CD4-positive, alpha-beta T cell treated with Interleukin-4 for 1 hour (primary cell): ENCODE data around the gene ASIC3.
"Not testable (repeated sequence)": the region's sequence is repeated elsewhere in the genome, so short reads cannot be mapped to it uniquely, and the experiment has no call there.

Experiments used
- DNase-seq, 2 donors: peaks; one replicate each; pipeline ENCODE4 v3.0.0-alpha.2; 2020 to 2022

Gene ASIC3

DNA sequence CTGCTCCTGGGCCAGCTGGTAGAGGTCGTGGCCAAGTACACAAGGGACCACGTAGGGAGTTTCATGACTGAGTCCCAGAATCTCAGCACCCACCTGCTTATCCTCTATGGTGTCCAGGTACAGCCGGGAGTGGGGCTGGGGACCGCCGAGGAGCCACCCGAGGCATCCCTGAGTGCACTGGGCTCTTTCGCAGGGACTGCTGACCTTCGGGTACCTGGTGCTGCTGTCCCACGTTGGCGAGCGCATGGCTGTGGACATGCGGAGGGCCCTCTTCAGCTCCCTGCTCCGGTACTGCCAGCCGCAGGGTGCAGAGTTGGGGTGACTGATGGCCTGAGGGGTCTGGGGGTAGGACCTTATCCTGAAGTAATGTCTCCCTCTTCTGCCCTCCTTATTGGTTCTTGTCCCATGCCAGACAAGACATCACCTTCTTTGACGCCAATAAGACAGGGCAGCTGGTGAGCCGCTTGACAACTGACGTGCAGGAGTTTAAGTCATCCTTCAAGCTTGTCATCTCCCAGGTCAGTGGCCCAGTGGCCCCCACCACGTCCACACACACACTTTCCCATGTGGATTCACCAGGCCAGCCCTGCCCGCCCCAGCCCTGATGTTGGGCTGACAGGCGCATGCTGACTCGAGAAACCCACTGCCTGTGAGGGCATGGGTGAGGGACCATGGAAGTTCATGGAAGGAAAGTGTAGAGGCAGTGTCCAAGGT, 13.9 kb upstream of the ASIC3 start:
- DNase-seq: no peak

DNA sequence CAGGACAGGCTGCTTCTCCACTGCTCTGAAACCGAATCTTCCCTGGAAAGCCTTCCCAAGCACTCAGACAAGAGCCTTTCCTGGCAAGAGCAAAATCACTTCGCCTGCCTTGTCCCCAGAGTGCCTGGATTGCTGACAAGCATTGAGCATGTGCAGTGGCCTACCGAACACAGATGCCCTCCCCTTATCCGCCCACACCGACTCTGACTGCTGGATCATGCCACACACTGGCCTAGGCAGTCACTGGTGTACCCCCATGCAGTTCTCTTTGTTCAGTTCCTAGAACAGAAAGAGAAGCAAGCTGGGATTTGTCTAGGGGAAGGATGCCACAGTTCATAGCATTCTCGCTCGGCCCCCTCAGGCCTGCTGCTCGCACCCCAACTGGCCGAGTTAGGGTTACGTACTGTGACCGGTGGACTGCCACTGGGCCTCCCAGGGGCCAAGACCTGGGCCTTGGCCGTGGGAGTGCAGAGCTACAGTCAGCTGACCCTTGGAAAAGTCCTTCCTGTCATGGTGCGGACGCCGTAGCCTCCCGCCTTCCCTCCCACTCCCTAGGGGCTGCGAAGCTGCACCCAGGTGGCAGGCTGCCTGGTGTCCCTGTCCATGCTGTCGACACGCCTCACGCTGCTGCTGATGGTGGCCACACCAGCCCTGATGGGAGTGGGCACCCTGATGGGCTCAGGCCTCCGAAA, 13.2 kb upstream of the ASIC3 start:
- DNase-seq: no peak

DNA sequence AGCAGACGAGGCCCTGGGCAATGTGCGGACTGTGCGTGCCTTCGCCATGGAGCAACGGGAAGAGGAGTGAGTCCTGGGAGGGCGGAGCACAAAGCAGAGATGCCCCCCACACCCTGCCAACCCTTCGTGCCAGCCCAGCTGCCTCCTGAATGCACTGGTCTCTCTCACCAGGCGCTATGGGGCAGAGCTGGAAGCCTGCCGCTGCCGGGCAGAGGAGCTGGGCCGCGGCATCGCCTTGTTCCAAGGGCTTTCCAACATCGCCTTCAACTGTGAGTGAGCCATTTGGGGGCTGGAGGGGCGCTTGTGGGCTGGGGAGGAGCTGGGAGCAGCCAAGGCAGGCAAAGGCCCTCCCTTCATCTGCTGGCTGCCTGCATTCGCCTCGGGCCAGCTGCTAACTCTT, 12.4 kb upstream of the ASIC3 start:
- no peak for DNase-seq

DNA sequence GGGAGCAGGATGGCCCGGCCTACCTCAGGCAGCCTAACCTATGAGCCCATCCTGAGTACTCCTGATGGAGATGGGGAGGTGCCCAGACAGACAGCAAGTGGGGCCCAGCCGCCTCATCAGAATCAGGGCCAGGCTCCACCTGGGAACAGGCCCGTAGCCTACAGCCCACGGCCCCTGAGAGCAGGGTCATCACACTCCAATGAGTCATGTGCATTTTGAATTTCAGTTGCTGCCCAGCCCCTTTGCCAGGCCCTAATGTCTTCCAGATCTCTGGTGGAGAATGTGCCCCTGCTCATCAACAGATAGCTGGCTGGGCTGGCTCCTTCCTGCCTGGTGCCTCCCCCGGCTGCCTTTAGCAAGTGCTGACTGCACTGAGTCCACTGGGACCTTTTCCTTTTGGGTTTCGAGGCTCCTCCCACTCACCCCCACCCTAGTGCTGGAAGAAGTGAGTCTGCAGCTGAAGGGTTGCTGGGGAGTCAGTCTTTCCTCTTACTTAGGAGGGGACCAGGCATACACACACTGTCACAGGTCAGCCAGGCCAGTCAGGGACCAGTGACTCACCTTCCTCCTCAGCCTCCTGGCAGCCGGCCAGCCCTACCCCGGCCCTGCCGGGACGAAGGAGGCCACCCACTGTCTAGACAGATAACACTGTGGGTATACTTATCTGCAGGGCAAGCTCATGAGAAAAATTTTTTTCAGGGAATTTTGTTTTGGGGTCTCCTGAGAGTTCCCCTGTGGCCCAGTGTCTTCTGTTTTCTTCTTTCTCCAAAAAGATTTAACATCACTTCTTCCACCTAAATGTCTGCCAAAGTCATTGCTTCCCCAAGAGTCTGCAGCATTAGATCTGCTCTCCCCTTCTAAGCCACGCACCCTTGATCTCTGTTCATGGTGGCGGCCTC, 9.1 kb upstream of the ASIC3 start:
- DNase-seq: peak in 1 of 2 donors; percentile 63

DNA sequence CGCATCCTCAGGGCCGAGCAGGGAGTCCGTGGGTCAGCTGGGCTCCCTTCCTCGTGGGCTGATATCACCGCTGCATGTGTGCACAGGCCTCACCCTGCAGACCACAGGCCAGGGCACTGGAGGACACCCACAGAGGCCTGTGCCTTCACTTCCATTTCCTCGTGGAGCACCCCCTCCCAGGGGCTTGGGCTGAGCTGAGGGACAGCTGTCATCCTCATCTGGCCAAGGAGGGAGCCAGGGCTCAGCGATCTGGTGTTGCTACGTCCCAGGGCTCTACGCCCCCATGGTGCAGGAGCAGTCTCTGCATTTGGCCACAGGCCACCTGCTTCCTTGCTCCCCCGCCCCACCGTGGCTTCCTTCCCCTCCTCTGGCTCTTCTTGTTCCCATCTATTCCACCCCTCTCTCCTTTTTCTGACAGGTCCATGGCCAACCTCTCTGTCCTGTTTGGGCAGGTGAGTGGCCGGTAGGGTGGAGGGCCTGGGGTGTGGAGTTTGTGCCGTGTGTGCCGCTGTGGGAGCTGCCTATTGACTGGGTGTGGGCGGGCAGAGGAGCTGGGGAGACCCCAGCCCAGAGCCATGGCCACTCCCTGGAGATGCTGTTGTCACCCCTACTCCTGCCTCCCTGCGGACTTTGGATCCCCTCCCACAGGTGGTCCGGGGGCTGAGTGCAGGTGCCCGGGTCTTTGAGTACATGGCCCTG, 8.3 kb upstream of the ASIC3 start:
- no peak for DNase-seq

DNA sequence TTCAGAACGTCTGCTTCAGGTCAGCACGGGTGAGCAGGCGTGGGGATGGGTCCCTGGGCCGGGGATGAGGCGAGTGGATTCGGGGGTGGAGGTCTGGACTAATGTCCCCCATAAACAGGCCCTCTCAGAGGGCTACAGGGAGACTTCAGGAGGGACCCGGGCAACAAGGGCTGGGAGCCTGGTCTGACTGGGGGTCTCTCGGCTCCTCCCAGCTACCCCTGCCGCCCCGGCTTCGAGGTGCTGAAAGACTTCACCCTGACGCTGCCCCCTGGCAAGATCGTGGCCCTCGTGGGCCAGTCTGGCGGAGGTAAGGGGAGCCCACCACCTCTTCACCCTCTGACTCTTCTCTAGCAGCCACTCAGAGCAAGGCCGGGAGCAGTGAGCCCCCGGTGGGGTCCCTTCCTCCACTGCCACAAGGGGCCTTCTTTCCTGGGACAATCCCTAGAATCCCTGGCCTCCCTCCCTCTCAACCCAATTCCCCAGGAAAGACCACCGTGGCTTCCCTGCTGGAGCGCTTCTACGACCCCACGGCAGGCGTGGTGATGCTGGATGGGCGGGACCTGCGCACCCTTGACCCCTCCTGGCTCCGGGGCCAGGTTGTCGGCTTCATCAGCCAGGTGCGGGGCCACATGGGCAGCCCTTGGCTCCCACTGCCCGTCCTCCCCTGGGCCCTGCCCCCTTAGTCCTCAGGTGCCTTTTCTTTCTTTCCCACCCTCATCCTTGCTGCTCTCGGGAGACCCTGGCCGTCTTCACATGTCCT, 7.5 kb upstream of the ASIC3 start:
- no peak for DNase-seq

DNA sequence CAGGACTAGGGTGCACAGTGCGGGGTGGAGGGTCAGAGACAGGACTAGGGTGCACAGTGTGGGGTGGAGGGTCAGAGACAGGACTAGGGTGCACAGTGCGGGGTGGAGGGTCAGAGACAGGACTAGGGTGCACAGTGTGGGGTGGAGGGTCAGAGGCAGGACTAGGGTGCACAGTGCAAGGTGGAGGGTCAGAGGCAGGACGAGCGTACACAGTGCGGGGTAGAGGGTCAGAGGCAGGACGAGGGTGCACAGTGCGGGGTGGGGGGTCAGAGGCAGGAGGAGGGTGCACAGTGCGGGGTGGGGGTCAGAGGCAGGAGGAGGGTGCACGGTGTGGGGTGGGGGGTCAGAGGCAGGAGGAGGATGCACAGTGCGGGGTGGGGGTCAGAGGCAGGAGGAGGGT, 4.9 kb upstream of the ASIC3 start:
- not testable (repeated sequence) for DNase-seq

DNA sequence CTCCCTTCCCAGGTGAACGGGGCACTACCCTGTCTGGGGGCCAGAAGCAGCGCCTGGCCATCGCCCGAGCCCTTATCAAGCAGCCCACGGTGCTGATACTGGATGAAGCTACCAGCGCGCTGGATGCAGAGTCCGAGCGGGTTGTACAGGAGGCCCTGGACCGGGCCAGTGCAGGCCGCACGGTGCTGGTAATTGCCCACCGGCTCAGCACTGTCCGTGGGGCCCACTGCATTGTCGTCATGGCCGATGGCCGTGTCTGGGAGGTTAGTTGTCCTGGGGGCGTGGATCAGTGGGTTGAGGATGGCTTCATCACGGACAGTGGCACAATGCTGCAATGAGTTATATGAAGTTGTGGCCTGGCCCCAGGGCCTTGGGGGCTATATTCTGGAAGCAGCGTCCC, 4.4 kb upstream of the ASIC3 start:
- no peak for DNase-seq

DNA sequence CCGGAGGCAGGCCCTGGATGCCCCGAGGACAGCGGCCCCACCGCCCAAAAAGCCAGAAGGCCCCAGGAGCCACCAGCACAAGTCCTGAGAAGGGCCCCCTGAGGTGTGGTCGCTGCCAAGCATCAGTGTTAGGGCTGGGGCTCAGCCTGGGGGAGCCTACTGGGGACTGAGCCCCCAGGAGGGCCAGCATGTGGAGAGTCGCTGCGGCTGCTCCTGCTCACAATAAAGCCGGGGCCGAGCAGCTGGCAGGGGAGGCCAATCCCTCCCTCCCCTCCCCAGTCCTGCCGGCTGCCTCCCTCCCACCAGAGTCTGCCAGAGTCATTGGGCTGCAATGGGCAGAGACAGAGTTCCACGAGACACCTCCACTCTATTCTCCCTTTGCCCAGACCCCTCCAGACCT, 3.1 kb upstream of the ASIC3 start:
- DNase-seq: no peak

DNA sequence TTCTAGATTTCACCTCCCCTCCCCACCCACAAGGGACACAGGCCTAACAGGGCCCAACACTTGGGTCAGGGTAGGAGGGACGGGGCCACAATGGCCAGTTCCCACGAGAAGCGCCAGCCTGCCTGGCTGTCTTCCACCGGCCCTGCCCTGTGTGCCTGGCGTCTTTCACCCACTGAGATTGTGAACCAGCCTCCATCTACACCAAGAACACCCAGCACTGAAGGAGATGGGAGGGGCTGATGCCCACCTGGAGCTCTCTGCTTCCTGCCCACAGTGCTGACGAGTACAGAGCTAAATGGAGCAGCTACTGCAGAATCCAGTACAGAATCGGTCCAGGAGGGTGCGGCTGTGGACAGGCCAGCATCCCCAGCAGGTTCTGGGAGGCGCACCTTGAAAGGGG, 2.4 kb upstream of the ASIC3 start:
- no peak for DNase-seq

DNA sequence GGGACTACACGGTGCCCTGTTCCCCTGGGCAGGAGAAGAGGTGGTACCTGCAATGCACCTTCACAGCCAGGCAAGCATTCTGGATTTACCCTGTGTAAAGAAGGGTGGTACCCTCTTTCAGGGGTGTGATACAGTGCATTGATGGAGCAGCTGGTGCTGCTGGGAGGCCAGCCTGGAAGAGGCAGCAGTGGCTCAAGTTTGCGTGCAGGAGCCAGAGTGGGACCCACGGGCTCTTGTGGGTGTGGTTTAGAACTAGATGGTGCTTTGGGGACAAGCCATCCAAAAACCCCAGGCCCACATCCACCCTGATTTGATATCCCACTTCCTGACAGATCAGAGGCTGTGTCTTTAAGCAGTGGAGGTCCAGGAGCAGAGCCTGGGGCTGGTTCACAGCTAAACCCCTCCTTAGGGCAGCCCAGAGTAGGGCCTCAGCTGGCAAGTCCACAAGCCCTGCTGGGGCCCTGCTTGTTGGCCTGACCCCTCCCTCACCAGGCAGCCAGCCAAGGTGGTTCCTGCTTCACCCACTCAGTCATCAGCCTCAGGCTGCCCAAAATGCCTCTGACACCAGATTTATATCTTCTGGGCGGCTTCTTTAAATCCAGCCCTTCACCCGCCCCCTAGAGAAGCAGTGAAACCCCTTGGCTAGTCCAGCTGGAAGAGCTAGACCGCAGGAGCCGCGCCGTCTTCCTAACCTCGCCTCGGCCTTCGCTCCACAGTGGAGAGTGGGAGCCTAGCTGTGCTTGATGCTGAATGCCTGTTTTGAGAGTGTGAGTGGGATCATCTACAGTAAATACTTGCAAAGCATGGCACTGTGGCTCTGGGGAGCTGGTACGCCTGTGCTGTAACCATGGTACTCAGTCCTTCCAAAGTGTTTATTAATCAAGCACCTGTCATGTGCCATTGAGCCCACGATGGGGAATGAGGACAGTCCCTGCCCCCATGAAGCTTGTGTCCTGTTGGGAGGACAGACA, 1.4 kb upstream of the ASIC3 start:
- DNase-seq: no peak

DNA sequence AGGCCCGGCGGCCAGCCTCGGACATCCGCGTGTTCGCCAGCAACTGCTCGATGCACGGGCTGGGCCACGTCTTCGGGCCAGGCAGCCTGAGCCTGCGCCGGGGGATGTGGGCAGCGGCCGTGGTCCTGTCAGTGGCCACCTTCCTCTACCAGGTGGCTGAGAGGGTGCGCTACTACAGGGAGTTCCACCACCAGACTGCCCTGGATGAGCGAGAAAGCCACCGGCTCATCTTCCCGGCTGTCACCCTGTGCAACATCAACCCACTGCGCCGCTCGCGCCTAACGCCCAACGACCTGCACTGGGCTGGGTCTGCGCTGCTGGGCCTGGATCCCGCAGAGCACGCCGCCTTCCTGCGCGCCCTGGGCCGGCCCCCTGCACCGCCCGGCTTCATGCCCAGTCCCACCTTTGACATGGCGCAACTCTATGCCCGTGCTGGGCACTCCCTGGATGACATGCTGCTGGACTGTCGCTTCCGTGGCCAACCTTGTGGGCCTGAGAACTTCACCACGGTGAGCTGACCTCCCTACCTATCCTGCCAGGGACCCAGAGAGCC, 656 bp downstream of the ASIC3 start:
- no peak for DNase-seq

DNA sequence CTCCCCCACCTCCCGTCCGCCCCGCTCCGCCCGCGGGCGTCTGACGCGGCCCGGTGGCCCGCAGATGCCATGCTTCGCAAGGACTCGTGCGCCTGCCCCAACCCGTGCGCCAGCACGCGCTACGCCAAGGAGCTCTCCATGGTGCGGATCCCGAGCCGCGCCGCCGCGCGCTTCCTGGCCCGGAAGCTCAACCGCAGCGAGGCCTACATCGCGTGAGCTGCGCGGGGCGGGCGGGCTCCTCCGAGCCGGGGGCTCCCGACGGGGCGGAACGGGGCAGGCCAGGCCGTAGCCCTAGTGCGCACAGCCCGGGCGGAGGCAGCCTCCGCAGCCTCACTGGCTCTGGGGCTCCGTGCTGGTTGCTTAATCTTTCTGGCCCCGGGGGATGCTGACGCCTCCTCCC, 2.8 kb downstream of the ASIC3 start:
- peak; percentile 39 to 55 for DNase-seq

DNA sequence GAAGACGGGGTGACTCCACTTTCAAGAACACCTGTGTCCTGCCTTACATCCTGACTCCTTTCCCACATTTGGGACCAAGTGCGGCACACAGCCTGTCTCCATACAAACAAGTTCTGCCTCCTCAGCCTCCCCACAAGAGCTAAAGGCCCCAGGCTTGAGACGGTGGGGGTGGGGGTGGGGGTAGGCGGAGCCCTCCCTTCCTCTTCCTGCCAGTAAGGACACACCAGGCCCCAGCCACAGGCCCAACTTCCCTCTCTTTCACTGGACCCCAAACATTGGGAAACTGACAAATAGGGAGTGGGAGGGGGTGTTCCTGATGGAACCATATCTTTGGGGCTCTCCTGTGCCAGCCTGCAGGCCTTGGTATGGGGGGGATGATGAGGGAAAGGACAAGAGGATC, 4.8 kb downstream of the ASIC3 start:
- DNase-seq: no peak

DNA sequence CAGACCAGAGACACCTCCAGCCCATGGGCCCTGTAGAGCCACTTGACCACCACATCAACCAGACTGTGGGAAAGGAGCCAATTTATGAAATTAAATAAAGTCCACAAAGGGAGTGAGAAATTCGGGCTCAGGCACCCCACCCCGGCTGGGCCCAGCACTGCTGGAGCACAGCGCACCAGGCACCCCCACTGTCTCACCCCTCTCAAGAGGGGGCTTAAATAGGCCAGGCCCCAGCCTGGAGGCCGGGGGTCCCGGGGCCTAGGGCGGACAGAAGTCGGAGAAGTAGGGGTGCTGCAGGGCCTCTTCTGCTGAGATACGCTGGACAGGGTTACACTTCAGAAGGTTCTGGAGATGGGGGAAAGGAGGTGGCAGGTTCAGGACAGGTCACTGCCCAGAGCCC, 5.4 kb downstream of the ASIC3 start:
- no peak for DNase-seq

DNA sequence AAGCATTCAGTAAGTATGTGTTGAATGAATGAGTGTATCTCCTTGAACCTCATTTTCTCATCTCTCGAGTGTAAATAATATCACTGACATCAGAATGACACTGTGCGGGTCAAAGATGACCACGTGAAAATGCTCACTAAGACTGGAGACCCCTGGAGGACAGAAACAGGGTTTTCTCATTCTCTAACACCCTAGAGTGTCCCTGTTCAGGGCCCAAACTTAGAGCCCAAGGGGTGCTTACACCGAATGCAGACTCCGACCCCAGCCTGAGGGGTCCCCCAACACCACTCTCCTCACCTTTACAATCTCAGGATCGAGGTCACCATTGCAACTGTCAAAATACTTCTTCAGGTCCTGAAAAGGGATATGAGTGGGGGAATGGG, 7.9 kb downstream of the ASIC3 start:
- DNase-seq: no peak

DNA sequence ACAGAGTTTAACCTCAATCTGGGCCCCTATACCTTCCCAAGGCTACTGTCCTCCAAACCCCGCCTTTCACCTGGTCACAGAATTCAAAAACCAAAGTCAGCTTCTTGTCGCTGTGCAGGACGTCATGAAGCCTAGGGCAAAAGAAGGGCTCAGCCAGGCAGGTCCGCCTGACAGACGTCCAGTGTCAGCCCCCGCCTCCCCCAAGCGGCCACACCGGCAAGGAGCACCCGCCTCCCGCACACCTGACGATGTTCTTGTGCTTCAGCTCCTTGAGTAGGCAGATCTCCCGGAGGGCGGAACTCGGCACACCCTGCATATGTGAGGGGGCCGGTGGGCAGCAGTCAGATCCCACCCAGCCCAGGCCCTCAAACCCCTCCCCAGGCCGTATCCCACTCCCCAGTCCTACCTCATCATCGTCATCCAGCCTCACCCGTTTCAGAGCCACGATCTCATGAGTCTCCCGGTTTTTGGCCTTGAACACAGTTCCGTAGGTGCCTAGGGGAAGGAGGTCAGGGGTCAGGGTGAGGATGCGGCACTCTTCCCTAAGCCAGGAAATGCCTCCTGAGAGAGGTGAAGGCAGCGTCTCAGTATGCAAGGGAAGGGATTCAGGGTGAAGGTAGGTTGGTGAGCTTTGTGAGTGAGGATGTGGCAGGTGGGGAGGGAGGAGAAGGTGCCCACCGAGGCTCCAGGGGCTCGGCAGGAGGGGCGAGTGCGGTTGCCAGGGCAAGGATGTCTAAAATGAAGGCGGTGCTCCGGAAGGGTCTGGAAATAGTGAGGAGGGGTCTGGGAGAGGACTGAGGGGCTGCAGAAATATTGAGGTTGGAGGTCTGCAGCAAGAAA, 8.6 kb downstream of the ASIC3 start:
- no peak for DNase-seq

DNA sequence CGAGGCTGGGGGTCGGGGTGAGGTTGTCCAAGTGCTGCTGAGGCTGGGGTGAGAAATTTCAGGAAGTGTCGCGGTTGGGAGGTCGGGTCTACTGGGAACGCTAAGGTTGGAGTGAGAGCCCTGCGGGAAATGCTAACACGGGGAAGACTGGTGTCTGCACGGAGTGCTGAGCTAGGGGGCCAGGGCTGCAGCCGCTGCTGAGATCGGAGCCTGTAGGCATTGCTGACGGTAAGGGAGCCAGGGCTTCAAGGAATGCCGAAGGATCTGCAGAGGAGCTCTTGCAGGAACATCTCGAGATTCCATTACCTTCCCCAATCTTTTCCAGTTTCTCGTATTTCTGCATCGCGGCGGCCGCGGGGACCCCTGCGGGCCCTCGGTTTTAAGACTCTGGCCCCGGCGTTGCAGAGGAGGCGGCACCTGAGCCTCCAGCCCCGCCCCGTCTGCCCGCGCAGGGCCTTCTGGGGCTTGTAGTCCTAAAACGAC, 9.2 kb downstream of the ASIC3 start, which contains the start of gene CDK5:
Gene CDK5, minus strand, starts transcription at position 392 of the 483 bp plus-strand sequence. Its CDS starts 49 bp downstream, at position 343.
- no peak for DNase-seq

DNA sequence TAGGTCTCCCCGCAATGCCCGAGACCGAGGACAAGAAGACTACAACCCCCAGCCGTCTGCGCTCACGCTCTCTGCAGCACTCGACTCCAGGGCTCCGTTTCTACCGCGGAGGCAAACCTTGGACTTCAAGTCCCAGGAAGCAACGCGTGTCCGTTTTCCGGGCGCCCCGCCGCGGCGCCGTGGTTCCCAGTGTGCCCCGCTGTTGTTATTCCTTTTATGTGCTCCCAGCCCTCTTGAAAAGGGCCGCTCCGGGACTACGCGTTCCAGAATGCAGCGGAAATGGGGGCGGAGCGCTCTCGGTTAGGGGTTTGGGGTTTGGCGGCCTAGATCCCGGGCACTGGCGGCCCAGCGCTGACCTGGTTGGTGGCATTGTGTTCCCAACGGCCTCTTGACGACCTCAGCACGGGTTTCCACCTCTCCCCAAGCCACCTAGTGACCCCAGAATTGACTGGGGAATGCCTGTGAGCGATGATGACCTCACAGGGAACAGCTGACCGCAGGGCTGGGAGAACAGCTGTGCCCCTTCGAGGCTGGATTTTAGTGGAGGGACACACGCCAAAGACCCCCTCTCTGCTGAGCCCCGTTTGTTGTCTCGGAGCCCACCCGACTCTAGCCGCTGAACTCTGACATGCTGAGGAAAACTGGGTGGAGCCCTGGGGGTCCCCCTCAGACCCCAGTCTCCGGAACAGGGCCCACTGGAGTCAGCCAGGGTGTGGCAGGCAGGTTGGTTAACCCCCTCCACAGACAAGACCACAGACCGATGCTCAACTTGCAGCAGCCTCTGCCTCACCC, 9.9 kb downstream of the ASIC3 start:
- peak; percentile 99 for DNase-seq
